C4-2B (cell line): ENCODE data around the gene SLC9A9.
"Not testable (repeated sequence)": the region's sequence is repeated elsewhere in the genome, so short reads cannot be mapped to it uniquely, and the experiment has no call there.

Experiments
- H3K27ac ChIP-seq: fragments of 450-650 bp; 2 replicates; pipeline ENCODE4 v1.5.1; 2017
- CTCF ChIP-seq: fragments of 450-650 bp; conservative IDR thresholded peaks from 2 replicates; pipeline ENCODE4 v1.5.1; 2017; ENCODE audit warnings: mild to moderate bottlenecking
- ZFX ChIP-seq: fragments of 450-650 bp; IDR thresholded peaks from 2 replicates; pipeline ENCODE4 v1.6.1; 2017

Gene SLC9A9

GRCh38 chr3:143884861-143885260, 36.6 kb upstream of the SLC9A9 start:
- no peak overlapping the region for H3K27ac ChIP-seq
- TF ChIP-seq CTCF (no peak), ZFX (no peak)

GRCh38 chr3:143883151-143883550, 34.9 kb upstream of the SLC9A9 start:
- TF ChIP-seq ZFX (no peak), CTCF (no peak)

GRCh38 chr3:143881095-143881494, 32.8 kb upstream of the SLC9A9 start:
- no peak overlapping the region for H3K27ac ChIP-seq
- TF ChIP-seq CTCF (no peak), ZFX (no peak)

More at GRCh38 chr3:143883151-143883550, 34.9 kb upstream of the SLC9A9 start:
- no peak overlapping the region for H3K27ac ChIP-seq

- no peak for TF ChIP-seq CTCF
- TF ChIP-seq ZFX = no peak
- no peak overlapping the region for H3K27ac ChIP-seq
These were observed 27.3 kb upstream of the SLC9A9 start for GRCh38 chr3:143875546-143875945.

- not testable (repeated sequence) for H3K27ac ChIP-seq
These were observed 25.3 kb upstream of the SLC9A9 start for GRCh38 chr3:143873553-143873952.

- TF ChIP-seq CTCF (no peak), ZFX (no peak)
- H3K27ac ChIP-seq = no peak overlapping the region
These were observed 17.0 kb upstream of the SLC9A9 start for GRCh38 chr3:143865302-143865701.

- TF ChIP-seq CTCF (no peak), ZFX (no peak)
- H3K27ac ChIP-seq = no peak overlapping the region
These were observed 11.4 kb upstream of the SLC9A9 start for GRCh38 chr3:143859465-143860203.
